ENCODE data around the gene TRIM31.

Gene TRIM31

GRCh38 chr6:30136570-30137286, 23.8 kb upstream of the TRIM31 start:
- Histone ChIP-seq H3K4me1 (ENCODE audit: control insufficient read depth, low read length) (peaks cover 7% of the 10 kb centered on the region), H3K4me2 (ENCODE audit: low read length) (no peak overlapping the region)

DNA sequence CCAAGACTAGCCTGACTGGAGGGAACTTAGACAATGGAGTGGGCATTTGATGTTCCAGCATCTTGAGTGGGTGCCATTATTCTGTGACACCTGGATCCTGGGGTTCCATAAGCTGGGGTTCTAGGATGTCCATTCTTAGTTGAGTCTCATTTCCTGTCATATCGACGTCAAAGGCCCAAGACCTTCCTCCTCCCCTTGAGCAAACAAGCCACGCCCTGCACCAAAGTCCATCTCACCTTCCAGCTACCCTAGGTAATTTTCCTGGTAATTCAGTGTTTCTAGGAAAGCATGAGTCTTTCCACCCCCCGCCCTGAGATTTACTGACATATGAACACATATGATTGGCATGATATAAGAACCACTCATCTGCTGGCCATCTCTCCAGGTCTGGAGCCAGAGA, 22.9 kb upstream of the TRIM31 start, which contains the start of gene TRIM40:
Gene TRIM40 (plus strand): TSS at position 384 of the 400 bp plus-strand sequence. CDS start 897 bp downstream, outside the sequence.
- H3K9me3 ChIP-seq (ENCODE audit: control insufficient read depth, insufficient read depth, low read length): no peaks in the 10 kb centered on the region
- no peak within 1 kb of the TSS for H3K4me2 ChIP-seq (ENCODE audit: low read length)
- no peak for TF ChIP-seq EZH2phosphoT487 (IDR thresholded peaks at IDR 0.05; ENCODE audit: borderline replicate concordance, low read length)
- TF ChIP-seq, protein P1, sequence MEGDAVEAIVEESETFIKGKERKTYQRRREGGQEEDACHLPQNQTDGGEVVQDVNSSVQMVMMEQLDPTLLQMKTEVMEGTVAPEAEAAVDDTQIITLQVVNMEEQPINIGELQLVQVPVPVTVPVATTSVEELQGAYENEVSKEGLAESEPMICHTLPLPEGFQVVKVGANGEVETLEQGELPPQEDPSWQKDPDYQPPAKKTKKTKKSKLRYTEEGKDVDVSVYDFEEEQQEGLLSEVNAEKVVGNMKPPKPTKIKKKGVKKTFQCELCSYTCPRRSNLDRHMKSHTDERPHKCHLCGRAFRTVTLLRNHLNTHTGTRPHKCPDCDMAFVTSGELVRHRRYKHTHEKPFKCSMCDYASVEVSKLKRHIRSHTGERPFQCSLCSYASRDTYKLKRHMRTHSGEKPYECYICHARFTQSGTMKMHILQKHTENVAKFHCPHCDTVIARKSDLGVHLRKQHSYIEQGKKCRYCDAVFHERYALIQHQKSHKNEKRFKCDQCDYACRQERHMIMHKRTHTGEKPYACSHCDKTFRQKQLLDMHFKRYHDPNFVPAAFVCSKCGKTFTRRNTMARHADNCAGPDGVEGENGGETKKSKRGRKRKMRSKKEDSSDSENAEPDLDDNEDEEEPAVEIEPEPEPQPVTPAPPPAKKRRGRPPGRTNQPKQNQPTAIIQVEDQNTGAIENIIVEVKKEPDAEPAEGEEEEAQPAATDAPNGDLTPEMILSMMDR (IDR thresholded peaks at IDR 0.05; ENCODE audit: low read depth, low read length, poor library complexity, severe bottlenecking): no peak
- H3K9me2 ChIP-seq (replicated peaks; ENCODE audit: control insufficient read depth, low read length): no peaks in the 10 kb centered on the region
- no peaks in the 10 kb centered on the region for H3K79me2 ChIP-seq (ENCODE audit: control insufficient read depth, low read length)
- peaks cover 39% of the 10 kb centered on the region for H3K27me3 ChIP-seq (ENCODE audit: control insufficient read depth, low read length)
- H3K27ac ChIP-seq (ENCODE audit: low read depth, low read length): no peak within 1 kb of the TSS
- H4K20me1 ChIP-seq (ENCODE audit: control insufficient read depth, insufficient read depth, low read depth, low read length): no peaks in the 10 kb centered on the region
- H3F3A ChIP-seq (ENCODE audit: control insufficient read depth, insufficient read depth): no peaks in the 10 kb centered on the region
- H3K4me3 ChIP-seq (ENCODE audit: low read length): no peak within 1 kb of the TSS
- H3K4me1 ChIP-seq (ENCODE audit: control insufficient read depth, low read length): peaks cover 9% of the 10 kb centered on the region
- H3K36me3 ChIP-seq (ENCODE audit: control insufficient read depth, low read length): no peaks in the 10 kb centered on the region

More at GRCh38 chr6:30136570-30137286, 23.8 kb upstream of the TRIM31 start:
- H3F3A ChIP-seq (ENCODE audit: control insufficient read depth, insufficient read depth): no peaks in the 10 kb centered on the region
- H3K27me3 ChIP-seq (ENCODE audit: control insufficient read depth, low read length): peaks cover 44% of the 10 kb centered on the region
- no peaks in the 10 kb centered on the region for H3K36me3 ChIP-seq (ENCODE audit: control insufficient read depth, low read length)
- no peaks in the 10 kb centered on the region for H4K20me1 ChIP-seq (ENCODE audit: control insufficient read depth, insufficient read depth, low read depth, low read length)
- no peaks in the 10 kb centered on the region for H3K9me2 ChIP-seq (replicated peaks; ENCODE audit: control insufficient read depth, low read length)
- no peaks in the 10 kb centered on the region for H3K9me3 ChIP-seq (ENCODE audit: control insufficient read depth, insufficient read depth, low read length)
- H3K79me2 ChIP-seq (ENCODE audit: control insufficient read depth, low read length): no peaks in the 10 kb centered on the region
- H3K27ac ChIP-seq (ENCODE audit: low read depth, low read length): no peak overlapping the region
- TF ChIP-seq EZH2phosphoT487 (IDR thresholded peaks at IDR 0.05; ENCODE audit: borderline replicate concordance, low read length): no peak
- TF ChIP-seq, protein P1 (IDR thresholded peaks at IDR 0.05; ENCODE audit: low read depth, low read length, poor library complexity, severe bottlenecking): no peak
- H3K4me3 ChIP-seq (ENCODE audit: low read length): no peak overlapping the region

GRCh38 chr6:30135147-30135546, 22.3 kb upstream of the TRIM31 start:
- no peaks in the 10 kb centered on the region for H4K20me1 ChIP-seq (ENCODE audit: control insufficient read depth, insufficient read depth, low read depth, low read length)
- TF ChIP-seq EZH2phosphoT487 (IDR thresholded peaks at IDR 0.05; ENCODE audit: borderline replicate concordance, low read length): no peak
- TF ChIP-seq, protein P1 (IDR thresholded peaks at IDR 0.05; ENCODE audit: low read depth, low read length, poor library complexity, severe bottlenecking): no peak
- H3K4me2 ChIP-seq (ENCODE audit: low read length): no peak overlapping the region
- H3K9me3 ChIP-seq (ENCODE audit: control insufficient read depth, insufficient read depth, low read length): no peaks in the 10 kb centered on the region
- H3K9me2 ChIP-seq (replicated peaks; ENCODE audit: control insufficient read depth, low read length): no peaks in the 10 kb centered on the region
- no peak overlapping the region for H3K27ac ChIP-seq (ENCODE audit: low read depth, low read length)
- peaks cover 45% of the 10 kb centered on the region for H3K27me3 ChIP-seq (ENCODE audit: control insufficient read depth, low read length)
- H3F3A ChIP-seq (ENCODE audit: control insufficient read depth, insufficient read depth): no peaks in the 10 kb centered on the region
- peaks cover 10% of the 10 kb centered on the region for H3K4me1 ChIP-seq (ENCODE audit: control insufficient read depth, low read length)
- no peak overlapping the region for H3K4me3 ChIP-seq (ENCODE audit: low read length)
- H3K79me2 ChIP-seq (ENCODE audit: control insufficient read depth, low read length): no peaks in the 10 kb centered on the region
- no peaks in the 10 kb centered on the region for H3K36me3 ChIP-seq (ENCODE audit: control insufficient read depth, low read length)

Data from DOHH2 (cell line).